GM10847 (cell line): ENCODE measurements around the gene SAMD4B.

Experiments used
- POLR2A ChIP-seq: IDR thresholded peaks from 2 replicates; pipeline ENCODE4 v1.6.1; 2011; ENCODE audit not compliant: insufficient read length; ENCODE audit errors: extremely low read depth

SAMD4B gene

DNA sequence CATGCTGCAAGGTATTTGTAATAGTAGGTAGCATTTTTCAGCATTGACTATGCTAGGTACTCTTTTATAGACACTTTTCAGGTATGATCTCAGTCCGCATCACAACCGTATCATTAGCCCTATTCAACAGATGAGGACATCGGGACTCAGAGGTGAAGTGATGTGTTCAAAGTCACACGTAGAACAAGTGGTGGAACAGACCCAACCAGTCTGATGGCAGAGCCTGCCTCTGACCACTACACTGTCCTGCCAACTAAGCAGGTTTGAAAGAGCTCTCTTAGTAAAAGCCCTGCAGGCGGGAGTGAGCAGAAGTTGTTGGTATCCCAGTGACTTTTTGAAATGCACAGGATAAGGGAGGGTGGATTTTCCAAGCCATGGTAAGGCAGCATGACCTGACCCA, 28.5 kb downstream of the SAMD4B start:
- no peak for TF ChIP-seq POLR2A

DNA sequence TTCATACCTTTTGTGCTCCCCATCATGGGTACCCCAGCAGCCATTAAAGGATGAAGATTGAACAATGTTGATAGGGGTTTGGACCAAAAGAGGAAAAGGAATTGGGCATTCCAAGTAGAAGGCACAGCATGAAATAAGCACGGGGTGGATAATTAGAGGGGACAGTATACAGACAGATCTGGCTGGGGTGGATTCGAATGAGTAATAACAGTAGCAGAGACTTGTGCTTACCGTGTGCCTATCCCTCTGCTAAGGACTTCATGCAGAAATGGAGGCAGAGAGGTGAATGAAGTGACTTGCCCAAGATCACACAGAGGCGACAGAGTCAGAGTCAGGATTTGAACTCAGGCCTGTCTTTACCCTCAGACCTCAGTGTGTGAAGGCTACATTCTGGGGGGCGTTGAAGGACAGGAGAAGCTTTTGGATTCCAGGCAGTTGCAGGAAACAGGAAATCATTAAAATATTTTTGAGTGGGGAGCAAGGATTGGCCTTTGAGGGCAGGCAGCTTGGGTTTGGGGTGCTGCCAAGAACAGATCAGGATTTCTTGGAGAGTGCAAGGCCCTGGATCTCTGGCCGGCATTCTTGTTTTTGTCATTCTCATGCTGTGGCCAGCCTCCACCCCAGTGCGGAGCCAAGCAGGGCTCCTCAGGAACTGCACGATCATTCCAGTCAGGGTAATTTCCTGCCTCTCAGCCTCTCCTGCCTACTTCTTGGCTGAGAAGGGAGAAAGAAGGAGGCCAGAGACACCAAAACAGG, 30.0 kb downstream of the SAMD4B start:
- no peak for TF ChIP-seq POLR2A

DNA sequence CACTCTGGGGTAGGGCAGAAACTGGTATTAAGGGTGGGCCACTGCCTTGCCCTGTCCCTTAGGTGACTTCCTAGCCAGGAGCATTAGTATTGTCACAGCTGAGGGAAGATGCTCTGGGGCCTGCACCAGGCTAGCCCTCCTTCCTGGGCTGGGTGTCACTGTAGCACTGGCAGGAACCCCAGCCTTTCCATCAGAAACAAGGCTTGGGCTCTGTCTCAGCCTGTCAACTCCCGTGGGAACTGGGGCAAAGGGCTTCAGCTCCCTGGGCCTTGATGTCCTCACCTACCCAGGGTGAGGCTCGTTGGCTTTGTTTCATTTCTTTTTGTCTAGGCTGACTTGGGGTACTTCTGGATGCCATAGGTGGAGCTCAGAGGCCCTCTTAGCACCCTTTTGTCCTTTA, 30.7 kb downstream of the SAMD4B start:
- no peak for TF ChIP-seq POLR2A

DNA sequence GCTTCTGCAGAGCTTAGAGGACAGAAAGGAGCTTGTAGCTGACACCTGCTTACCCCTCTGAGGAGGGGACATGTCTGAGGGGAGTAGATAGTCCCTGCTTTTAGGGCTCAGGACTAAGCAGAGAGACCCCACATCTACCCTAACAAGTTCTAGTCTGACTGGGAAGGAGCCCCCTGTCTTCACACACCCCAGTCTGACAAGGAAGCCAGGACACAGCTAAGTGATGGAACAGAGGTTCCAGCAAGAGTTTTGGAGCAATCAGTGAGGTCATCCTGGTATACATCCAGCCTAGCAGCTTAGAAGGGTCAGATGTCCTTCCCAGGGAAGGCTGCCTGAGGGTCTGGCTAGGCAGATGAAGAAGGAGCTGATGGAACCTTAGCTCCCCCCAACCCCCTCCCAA, 33.7 kb downstream of the SAMD4B start:
- TF ChIP-seq POLR2A: no peak

DNA sequence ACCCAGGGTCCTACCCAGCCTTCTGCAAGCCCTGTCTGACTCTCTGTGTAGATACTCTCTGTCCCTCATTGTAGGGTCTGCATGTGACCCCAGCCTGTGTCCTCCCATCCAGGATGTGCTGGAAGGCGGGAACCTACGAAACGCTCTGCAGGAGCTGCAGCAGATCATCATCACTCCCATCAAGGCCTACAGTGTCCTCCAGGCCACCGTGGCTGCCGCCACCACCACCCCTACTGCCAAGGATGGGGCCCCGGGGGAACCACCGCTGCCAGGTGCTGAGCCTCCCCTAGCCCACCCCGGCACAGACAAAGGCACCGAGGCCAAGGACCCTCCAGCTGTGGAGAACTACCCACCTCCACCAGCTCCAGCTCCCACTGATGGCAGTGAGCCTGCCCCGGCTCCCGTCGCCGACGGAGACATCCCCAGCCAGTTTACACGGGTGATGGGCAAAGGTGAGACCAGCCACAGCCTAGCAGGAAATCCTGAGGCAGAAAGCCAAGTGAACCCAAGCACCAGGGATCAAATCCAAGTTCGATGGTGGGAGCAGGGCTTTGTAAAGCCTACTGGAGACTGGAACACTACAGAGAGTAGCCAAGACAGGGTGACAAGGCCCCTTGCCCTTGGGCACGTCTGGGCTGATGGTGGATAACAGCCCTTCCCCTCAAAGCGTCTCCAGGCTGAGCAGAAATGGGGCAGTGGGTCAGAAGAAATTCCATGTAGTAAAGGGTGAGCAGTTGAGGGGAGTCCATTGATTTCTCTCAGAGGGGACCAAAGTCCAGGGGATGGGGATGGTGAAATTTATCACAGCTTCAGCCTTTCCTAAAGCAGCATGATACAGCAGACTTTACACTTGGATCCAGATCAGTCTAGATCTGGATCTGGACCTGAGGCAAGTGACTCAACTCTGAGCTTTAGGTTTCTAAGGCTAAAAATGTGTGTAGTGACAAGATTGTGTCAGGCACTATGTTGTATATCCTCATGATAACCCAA, 35.4 kb downstream of the SAMD4B start:
- no peak for TF ChIP-seq POLR2A

DNA sequence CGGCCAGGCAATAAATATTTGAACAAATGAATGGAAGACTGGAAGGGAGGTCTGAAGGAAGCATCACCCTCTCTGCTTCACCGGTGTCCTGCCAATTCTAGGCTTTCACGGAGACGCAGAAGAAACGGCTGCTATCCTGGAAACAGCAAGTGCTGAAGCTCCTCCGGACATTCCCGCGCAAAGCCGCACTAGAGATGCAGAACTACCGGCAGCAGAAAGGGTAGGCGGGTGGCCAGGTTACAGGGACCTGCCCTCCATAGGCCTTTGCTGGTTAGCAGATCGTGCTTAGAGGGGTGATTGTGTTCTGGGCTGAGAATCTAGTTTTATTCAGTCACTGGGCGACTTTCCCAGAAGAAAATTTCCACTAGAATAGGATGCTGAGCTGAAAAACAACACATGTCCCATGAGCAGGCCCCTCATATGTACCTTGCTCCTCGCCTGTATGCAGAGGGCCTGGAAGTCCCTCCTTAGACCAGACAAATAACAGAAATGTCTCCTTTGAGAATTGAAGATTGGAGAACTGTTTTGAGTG, 37.7 kb downstream of the SAMD4B start:
- TF ChIP-seq POLR2A: no peak

DNA sequence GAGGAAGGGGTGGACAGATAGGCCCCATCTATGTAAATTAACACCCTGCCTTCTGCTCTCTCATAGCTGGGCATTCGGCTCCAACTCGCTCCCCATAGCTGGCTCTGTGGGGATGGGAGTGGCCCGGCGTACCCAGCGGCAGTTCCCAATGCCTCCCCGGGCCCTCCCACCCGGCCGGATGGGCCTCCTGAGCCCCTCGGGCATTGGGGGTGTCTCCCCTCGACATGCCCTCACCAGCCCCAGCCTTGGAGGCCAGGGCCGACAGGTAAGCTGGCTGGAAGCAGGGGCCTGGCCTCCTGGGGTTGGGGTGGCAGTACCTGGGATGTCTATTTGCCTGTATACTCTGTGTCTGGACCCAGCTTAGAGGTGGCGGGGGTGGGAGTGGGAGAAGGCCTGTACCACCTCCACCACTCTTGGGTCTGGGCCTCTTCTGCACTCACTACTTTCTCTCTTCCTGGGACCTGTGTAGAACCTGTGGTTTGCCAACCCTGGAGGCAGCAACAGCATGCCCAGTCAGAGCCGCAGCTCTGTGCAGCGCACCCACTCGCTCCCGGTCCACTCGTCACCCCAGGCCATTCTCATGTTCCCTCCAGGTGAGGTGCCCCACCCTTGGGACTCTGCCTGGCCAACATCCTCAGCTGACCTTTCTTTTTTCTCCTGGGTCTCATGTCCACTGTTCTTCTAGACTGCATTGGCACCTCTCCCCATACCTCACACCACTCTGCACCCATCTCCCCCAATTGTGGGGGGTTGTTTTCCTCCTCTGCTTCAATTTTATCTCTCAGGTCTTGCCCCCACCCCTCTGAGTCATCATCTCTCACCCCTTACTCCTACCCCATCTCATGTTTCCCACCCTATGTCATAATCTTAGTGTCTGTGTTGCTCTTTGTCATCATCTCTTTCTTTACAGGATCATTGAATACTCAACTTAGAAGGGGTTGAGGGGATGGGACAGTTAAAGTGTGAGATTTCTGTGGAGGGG, 38.6 kb downstream of the SAMD4B start:
- no peak for TF ChIP-seq POLR2A

DNA sequence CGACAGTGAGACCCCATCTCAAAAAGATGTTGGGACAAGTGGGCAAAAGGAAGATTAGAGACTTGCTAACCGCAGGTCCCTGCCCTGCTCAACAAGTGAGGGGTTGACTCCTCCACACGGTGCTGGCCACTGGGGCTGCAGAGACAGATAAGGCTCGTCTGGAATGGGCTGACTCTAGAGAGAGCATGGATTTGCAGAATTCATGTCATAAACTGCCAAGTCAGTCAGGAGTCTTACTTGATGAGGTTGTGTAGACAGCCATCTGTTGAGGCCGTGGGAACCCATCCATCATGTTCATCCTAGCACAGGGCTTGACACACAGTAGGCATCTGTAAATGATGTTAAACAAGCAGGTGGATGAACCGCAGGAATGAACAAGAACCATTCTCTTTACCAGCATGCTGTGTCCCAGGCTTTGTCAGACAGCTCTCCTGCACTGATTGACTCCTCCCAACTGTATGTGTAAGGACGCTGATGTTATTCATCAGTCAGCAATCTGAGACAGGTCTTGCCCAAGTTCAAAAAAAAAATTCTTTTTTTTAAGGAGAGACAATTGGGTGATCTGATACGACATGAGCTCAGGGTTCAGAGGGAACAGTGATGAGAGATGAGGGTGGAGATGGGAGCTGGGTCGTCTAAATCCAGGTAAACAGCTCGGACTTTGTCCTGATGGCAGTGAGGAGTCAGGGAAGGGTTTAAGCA, 39.8 kb downstream of the SAMD4B start:
- no peak for TF ChIP-seq POLR2A

DNA sequence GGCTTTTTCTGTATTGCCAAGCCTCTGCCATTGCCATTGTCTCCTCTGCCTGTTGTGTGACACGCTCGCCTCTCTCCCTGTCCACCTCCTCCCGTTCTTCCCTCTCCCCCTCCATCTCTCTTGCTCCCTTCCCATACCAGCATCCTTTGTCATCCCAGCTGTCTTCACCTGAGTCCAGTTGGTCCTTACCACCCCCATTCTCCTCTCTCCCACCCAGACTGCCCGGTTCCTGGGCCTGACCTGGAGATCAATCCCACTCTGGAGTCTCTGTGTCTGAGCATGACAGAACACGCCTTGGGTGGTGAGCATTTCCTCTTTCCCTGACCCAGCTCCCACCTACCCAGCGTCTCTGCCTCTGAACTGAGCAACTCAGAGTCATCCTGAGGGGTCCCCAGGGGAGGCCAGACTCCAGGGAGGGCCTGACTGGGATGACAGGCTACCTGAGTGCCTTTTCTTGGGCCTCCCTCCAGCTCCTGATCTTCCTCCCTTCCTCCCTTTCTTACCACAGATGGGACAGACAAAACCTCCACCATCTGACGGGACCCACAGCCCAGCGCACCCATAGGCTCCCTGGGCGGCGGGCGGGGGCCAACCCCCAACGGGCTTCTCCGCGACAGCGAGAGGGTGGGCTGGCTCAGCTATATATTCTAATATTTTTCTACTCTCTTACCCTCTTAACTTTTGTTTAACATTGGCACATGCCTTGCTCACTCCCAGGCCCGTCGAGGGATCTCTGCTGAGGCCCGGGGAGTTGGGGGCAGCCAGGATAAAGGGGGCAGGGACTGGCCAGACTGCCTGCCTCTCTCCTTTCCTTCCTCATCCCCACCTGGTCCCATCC, 41.0 kb downstream of the SAMD4B start:
- no peak for TF ChIP-seq POLR2A

DNA sequence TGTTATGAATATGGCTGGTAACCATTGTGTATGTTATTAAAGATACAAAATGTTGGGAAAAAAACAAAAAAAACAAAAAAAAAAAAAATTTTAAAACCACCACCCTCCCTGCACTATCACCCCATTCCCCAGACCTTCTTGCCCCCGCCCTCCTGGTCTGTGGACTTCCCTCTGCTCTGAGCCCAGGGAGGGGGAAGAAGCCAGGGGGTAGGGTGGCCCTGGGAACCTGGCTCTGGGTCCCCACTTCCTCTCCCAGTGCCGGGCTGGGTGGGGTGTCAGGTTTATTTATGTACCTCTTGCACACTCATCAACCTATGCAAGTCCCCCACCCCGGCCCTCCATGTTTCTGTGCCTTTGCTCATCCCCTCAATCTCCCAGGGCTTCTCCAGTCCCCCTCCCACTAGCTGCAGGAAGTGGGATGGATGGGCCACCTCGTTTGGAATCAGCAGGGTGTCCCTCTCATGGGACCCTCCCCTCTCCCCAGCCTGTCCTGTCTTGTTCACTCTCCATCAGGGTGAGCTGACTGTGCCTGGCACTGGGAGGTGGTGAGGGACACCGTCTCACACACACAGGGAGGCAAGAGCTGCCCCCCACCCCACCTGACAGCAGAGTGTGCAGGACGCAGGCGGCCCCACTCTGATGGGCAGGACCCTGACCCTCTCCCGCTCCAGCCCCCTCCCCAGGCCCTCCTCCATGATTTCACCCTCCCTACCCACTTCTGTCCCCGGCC, 42.8 kb downstream of the SAMD4B start:
- no peak for TF ChIP-seq POLR2A

DNA sequence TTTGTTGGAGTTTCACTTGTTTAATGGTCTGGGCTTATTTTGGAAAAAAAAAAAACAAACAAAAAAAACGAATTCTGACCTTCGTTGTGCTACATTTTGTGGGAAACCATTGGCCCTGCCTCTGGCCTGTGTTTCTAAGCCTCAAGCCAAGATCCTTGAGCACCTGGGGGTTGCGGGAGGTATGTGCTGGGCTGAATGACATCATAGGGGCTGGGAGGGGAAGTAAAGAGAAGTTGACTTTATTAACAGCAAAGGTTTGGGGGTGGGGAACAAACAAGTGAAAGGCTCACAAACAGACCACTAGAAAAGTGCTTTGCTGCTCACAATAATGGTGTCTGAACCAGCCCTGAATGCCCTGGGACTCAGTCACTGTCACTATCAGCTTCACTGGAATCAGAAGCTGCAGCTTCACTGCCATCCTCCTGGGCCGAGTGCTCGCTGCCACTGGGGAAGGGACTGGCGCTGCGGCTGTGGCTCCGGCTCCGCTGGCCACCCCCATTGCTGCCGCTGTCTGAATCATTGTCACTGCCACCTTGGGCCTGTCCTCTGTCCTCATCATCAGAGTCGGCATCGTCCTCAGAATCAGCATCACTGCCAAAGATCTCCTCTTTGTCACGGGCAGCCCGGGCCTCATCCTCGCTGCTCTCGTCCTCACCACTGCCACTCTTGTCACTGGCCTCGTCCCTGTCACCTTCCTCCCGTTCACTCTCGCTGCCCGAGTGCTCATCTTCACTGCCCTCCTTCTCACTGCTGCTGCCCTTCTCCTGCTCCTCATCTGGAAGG, 43.6 kb downstream of the SAMD4B start:
- no peak for TF ChIP-seq POLR2A

DNA sequence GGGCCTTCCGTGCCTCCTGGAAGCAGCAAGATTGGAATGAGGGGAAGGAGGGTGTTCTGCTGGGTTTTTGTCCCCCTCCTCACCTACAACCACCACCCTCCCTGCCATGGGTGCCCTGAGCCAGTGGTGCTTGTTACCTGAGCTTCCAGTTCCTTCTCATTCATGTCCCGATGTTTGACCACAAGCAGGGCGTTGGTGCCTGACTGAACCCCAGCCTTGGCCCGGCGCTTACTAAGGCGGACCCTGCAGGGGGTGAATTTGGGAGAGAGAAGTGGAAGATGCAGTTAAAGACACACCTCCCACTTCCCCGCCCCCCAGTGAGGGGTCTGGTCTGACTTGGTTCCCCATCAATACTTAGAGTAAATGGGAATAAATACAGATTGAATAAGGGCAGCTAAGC, 44.3 kb downstream of the SAMD4B start:
- TF ChIP-seq POLR2A: no peak

DNA sequence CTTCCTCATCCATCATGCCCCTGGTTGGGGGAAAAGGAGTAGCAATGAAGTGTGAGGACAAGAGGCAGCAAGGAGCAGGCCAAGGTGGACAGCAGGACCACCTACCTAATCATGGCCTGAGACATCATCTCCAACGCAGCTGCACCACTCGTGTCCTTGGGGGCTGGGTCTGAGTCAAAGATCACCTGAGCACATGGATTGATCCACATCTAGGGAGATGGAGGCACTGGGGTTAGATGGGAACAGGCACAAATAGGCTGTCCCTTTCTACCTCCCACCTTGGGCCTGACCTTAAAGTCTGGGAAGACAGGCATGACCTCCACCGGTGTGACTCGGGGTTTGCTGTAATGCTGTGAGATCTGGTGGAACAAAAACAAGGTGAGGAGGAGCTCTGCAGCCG, 46.4 kb downstream of the SAMD4B start:
- no peak for TF ChIP-seq POLR2A
